ENCODE results near the gene USH1C. TPM values are rescaled to one million over a fixed set of nuclear protein-coding genes. Genes with fewer than 3 reads are reported as not detected.

The USH1C gene
- total RNA-seq, 1 experiment from 2014 or later, result 101 TPM

DNA sequence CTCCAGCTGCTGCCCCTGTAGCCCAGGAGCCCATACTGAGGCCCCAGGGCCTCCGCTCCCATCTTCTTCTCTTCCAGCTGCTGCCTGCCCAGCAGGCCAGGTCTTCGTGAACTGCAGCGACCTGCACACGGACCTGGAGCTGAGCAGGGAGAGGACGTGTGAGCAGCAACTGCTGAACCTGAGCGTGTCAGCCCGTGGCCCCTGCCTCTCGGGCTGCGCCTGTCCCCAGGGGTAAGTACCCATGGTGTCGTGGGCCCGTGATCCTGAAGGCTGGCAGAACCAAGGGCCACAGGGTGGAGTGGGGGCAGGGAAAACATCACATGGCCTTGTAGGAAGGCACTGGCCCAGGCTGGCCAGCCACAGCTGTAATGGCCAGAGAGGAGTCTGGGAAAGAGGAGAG lies 34.1 kb upstream of the USH1C start:
- no peaks in the 10 kb centered on the region for H3K9me3 Mint-ChIP-seq (ENCODE audit: unreplicated experiment)
- Histone ChIP-seq H3K4me1 (peaks cover 13% of the 10 kb centered on the region), H3K4me3 (ENCODE audit: low read depth, low read length) (no peak overlapping the region), H3K36me3 (ENCODE audit: control insufficient read depth, insufficient read depth, low read length) (no peaks in the 10 kb centered on the region), H3K9me3 (no peaks in the 10 kb centered on the region), H3K27me3 (replicated peaks; ENCODE audit: control insufficient read depth, insufficient read depth, low read length) (no peaks in the 10 kb centered on the region)
- H3K4me1 Mint-ChIP-seq (ENCODE audit: low read depth, unreplicated experiment), result no peaks in the 10 kb centered on the region
- H3K27ac Mint-ChIP-seq (ENCODE audit: unreplicated experiment), result no peak overlapping the region
- H3K4me3 Mint-ChIP-seq (ENCODE audit: unreplicated experiment), result no peak overlapping the region
- intact Hi-C loops (cut with micrococcal nuclease; ENCODE audit: unreplicated experiment), result no loop called here
- no peak for DNase-seq
- ChIA-PET CTCF (no interaction called here), POLR2A (no interaction called here)
- no peaks in the 10 kb centered on the region for H3K36me3 Mint-ChIP-seq (ENCODE audit: insufficient read depth, unreplicated experiment)
- BruUV-seq (replicated peaks), result no TSS peak
- TF ChIP-seq, protein P1, sequence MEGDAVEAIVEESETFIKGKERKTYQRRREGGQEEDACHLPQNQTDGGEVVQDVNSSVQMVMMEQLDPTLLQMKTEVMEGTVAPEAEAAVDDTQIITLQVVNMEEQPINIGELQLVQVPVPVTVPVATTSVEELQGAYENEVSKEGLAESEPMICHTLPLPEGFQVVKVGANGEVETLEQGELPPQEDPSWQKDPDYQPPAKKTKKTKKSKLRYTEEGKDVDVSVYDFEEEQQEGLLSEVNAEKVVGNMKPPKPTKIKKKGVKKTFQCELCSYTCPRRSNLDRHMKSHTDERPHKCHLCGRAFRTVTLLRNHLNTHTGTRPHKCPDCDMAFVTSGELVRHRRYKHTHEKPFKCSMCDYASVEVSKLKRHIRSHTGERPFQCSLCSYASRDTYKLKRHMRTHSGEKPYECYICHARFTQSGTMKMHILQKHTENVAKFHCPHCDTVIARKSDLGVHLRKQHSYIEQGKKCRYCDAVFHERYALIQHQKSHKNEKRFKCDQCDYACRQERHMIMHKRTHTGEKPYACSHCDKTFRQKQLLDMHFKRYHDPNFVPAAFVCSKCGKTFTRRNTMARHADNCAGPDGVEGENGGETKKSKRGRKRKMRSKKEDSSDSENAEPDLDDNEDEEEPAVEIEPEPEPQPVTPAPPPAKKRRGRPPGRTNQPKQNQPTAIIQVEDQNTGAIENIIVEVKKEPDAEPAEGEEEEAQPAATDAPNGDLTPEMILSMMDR (IDR thresholded peaks at IDR 0.05; ENCODE audit: insufficient read depth in 1 of 2, low read depth in 1 of 2, low read length in 1 of 2, severe bottlenecking in 1 of 2, unreplicated experiment in 1 of 2), result no peak
- peaks cover 2% of the 10 kb centered on the region for H3K27me3 Mint-ChIP-seq (ENCODE audit: insufficient read depth, unreplicated experiment)

- Mint-ChIP-seq H3K36me3 (ENCODE audit: insufficient read depth, unreplicated experiment) (no peaks in the 10 kb centered on the region), H3K4me3 (ENCODE audit: unreplicated experiment) (no peak overlapping the region), H3K27me3 (ENCODE audit: insufficient read depth, unreplicated experiment) (peaks cover 1% of the 10 kb centered on the region), H3K4me1 (ENCODE audit: low read depth, unreplicated experiment) (peaks cover 6% of the 10 kb centered on the region), H3K27ac (ENCODE audit: unreplicated experiment) (no peak overlapping the region), H3K9me3 (ENCODE audit: unreplicated experiment) (no peaks in the 10 kb centered on the region)
- Histone ChIP-seq H3K27me3 (replicated peaks; ENCODE audit: control insufficient read depth, insufficient read depth, low read length) (no peaks in the 10 kb centered on the region), H3K36me3 (ENCODE audit: control insufficient read depth, insufficient read depth, low read length) (no peaks in the 10 kb centered on the region), H3K4me1 (peaks cover 13% of the 10 kb centered on the region), H3K9me3 (no peaks in the 10 kb centered on the region), H3K4me3 (ENCODE audit: low read depth, low read length) (no peak overlapping the region)
- BruUV-seq (replicated peaks), result no TSS peak
- no peak for DNase-seq
- POLR2A ChIA-PET, result no interaction called here
- intact Hi-C loops (cut with micrococcal nuclease; ENCODE audit: unreplicated experiment), result no loop called here
- TF ChIP-seq, protein P1 (IDR thresholded peaks at IDR 0.05; ENCODE audit: insufficient read depth in 1 of 2, low read depth in 1 of 2, low read length in 1 of 2, severe bottlenecking in 1 of 2, unreplicated experiment in 1 of 2), result no peak
- CTCF ChIA-PET, result no interaction called here
These were observed 31.5 kb upstream of the USH1C start for GRCh38 chr11:17575431-17576425.

DNA sequence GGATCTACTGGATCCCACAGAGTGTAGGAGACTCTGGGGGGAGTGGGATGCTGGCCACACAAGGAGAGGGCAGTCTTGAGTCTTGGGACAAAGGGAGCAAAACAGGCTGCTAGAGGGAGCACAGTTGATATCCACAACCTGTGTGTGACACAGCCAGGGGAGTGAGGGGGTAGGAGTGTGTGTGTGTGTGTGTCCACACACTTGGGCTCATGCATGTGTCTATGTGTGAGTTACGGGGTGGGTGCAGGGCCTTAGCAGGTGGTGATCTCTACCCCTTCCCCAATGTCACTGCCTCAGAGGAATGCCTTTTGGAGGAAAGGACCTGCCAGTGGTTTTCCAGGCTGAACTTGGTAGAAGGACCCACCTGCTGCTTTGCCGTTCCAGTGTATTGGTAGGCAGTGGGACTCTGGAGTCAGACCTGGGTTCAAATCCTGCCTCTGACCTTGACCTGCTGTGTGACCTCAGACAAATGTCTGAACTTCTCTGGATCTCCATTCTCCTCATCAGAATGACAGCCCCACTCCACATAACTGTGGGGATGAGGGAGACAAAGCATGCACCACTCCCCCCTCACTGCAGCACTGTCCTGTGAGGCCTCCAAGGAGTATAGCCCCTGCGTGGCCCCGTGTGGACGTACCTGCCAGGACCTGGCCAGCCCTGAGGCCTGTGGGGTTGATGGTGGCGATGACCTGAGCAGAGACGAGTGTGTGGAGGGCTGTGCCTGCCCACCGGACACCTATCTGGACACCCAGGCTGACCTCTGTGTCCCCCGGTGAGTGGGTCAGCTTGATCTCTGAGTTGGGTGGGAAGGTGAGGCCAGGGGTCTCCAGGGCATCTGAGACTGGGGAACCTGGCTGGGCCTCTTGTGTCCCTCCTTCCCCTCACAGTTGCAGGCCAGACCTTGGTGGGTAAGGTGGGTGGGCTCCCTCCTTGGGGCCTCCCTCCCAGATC lies 30.2 kb upstream of the USH1C start:
- TF ChIP-seq, protein P1 (IDR thresholded peaks at IDR 0.05; ENCODE audit: insufficient read depth in 1 of 2, low read depth in 1 of 2, low read length in 1 of 2, severe bottlenecking in 1 of 2, unreplicated experiment in 1 of 2), result no peak
- intact Hi-C loops (cut with micrococcal nuclease; ENCODE audit: unreplicated experiment), result no loop called here
- H3K27ac Mint-ChIP-seq (ENCODE audit: unreplicated experiment), result no peak overlapping the region

More for the DNA sequence above, 30.2 kb upstream of the USH1C start:
- POLR2A ChIA-PET, result no interaction called here
- Mint-ChIP-seq H3K27me3 (ENCODE audit: insufficient read depth, unreplicated experiment) (no peaks in the 10 kb centered on the region), H3K4me3 (ENCODE audit: unreplicated experiment) (no peak overlapping the region), H3K36me3 (ENCODE audit: insufficient read depth, unreplicated experiment) (no peaks in the 10 kb centered on the region), H3K9me3 (ENCODE audit: unreplicated experiment) (no peaks in the 10 kb centered on the region), H3K4me1 (ENCODE audit: low read depth, unreplicated experiment) (peaks cover 6% of the 10 kb centered on the region)
- no peak for DNase-seq
- Histone ChIP-seq H3K4me3 (ENCODE audit: low read depth, low read length) (no peak overlapping the region), H3K36me3 (ENCODE audit: control insufficient read depth, insufficient read depth, low read length) (no peaks in the 10 kb centered on the region), H3K27me3 (replicated peaks; ENCODE audit: control insufficient read depth, insufficient read depth, low read length) (no peaks in the 10 kb centered on the region), H3K4me1 (peaks cover 13% of the 10 kb centered on the region), H3K9me3 (no peaks in the 10 kb centered on the region)
- BruUV-seq (replicated peaks), result no TSS peak
- CTCF ChIA-PET, result no interaction called here

Measured in Caco-2 (cell line).